HepG2 (cell line): ENCODE measurements around the gene AP4E1. TPM values are rescaled to one million over a fixed set of nuclear protein-coding genes. Genes with fewer than 3 reads are reported as not detected.

Source experiments
- CREBL2 ChIP-seq: sonication (generic); formaldehyde crosslinking; IDR thresholded peaks from 2 replicates; pipeline ENCODE4 v1.8.1; 2023; ENCODE audit warnings: missing genetic modification reagents, mild to moderate bottlenecking, borderline replicate concordance
- FOXC1 ChIP-seq: sonication (generic); formaldehyde crosslinking; IDR thresholded peaks from 2 replicates; pipeline ENCODE4 v1.8.0; 2022; ENCODE audit warnings: mild to moderate bottlenecking, missing genetic modification reagents, borderline replicate concordance
- NAIF1 ChIP-seq: sonication (generic); formaldehyde crosslinking; IDR thresholded peaks from 2 replicates; pipeline ENCODE4 v1.5.0; 2020; ENCODE audit warnings: mild to moderate bottlenecking, missing genetic modification reagents, borderline replicate concordance
- NFYB ChIP-seq: sonication (generic); formaldehyde crosslinking; IDR thresholded peaks from 2 replicates; pipeline ENCODE4 v1.4.0; 2020; ENCODE audit warnings: missing genetic modification reagents
- NONO ChIP-seq, 2 experiments: fragments of 450-650 bp in 1 of 2; sonication (generic) in 1 of 2; formaldehyde crosslinking in 1 of 2; IDR thresholded peaks in 1 of 2; conservative IDR thresholded peaks in 1 of 2; 2 replicates each; pipeline versions ENCODE4 v1.6.1 to v1.8.0; 2017 to 2022; ENCODE audit warnings: mild to moderate bottlenecking in 1 of 2, missing genetic modification reagents in 1 of 2, moderate library complexity in 1 of 2
- NR0B2 ChIP-seq: sonication (generic); formaldehyde crosslinking; IDR thresholded peaks from 2 replicates; pipeline ENCODE4 v1.4.0; 2020; ENCODE audit warnings: mild to moderate bottlenecking, missing genetic modification reagents
- RBFOX2 ChIP-seq: fragments of 200-400 bp; formaldehyde crosslinking; IDR thresholded peaks from 2 replicates; pipeline ENCODE4 v1.6.1; 2017; ENCODE audit warnings: low read depth, mild to moderate bottlenecking, low read length
- SAFB2 ChIP-seq: sonication (generic); formaldehyde crosslinking; IDR thresholded peaks from 2 replicates; pipeline ENCODE4 v1.5.1; 2020; ENCODE audit warnings: missing genetic modification reagents, low read depth, mild to moderate bottlenecking, borderline replicate concordance
- SMC3 ChIP-seq: IDR thresholded peaks from 2 replicates; pipeline ENCODE4 v1.6.1; 2011; ENCODE audit warnings: low read length, improper control_type of control experiment
- ZBTB3 ChIP-seq: sonication (generic); formaldehyde crosslinking; IDR thresholded peaks from 2 replicates; pipeline ENCODE4 v1.4.0; 2020; ENCODE audit warnings: low read depth, mild to moderate bottlenecking, moderate library complexity, missing genetic modification reagents, borderline replicate concordance
- ZBTB34 ChIP-seq: sonication (generic); formaldehyde crosslinking; IDR thresholded peaks from 2 replicates; pipeline ENCODE4 v1.8.0; 2022; ENCODE audit warnings: mild to moderate bottlenecking, missing genetic modification reagents
- ZBTB4 ChIP-seq: sonication (generic); formaldehyde crosslinking; IDR thresholded peaks from 2 replicates; pipeline ENCODE4 v1.4.0; 2020; ENCODE audit warnings: missing genetic modification reagents, mild to moderate bottlenecking, borderline replicate concordance
- ZC3H13 ChIP-seq: sonication (generic); formaldehyde crosslinking; IDR thresholded peaks from 2 replicates; pipeline ENCODE4 v1.8.1; 2023; ENCODE audit warnings: mild to moderate bottlenecking, missing genetic modification reagents, moderate library complexity
- ZFP90 ChIP-seq: sonication (generic); formaldehyde crosslinking; IDR thresholded peaks from 2 replicates; pipeline ENCODE4 v1.8.0; 2022; ENCODE audit warnings: missing genetic modification reagents, mild to moderate bottlenecking, inconsistent platforms, borderline replicate concordance
- ZFYVE20 ChIP-seq: sonication (generic); formaldehyde crosslinking; IDR thresholded peaks from 2 replicates; pipeline ENCODE4 v1.8.0; 2023; ENCODE audit warnings: low read depth, mild to moderate bottlenecking, moderate library complexity, missing genetic modification reagents, borderline replicate concordance
- ZNF124 ChIP-seq: sonication (generic); formaldehyde crosslinking; IDR thresholded peaks from 2 replicates; pipeline ENCODE4 v1.4.0; 2020; ENCODE audit warnings: missing genetic modification reagents
- ZNF253 ChIP-seq: sonication (generic); formaldehyde crosslinking; IDR thresholded peaks from 2 replicates; pipeline ENCODE4 v1.8.0; 2022; ENCODE audit warnings: mild to moderate bottlenecking, missing genetic modification reagents, borderline replicate concordance
- ZNF724P ChIP-seq: sonication (generic); formaldehyde crosslinking; IDR thresholded peaks from 2 replicates; pipeline ENCODE4 v1.8.0; 2022; ENCODE audit warnings: missing genetic modification reagents, borderline replicate concordance
- polyA plus RNA-seq, 8 experiments: library from polyadenylated mRNA; depleted of rRNA in 3 of 8; stranded (reverse) in 7 of 8; unstranded in 1 of 8; fragments of >200 nt; fragmentation: Illumina TruSeq in 4 of 8; extraction: Trizol in 4 of 8; gene quantifications; 2 replicates each; pipeline versions ENCODE4 v1.2.1 to v1.2.3, GENCODE V29; 2011 to 2016; ENCODE audit warnings: low read depth in 4 of 8, missing spikeins in 1 of 8, mixed read lengths in 1 of 8; ENCODE audit not compliant: insufficient read depth in 1 of 8
- total RNA-seq, 5 experiments: library from RNA; depleted of rRNA; stranded (reverse); fragments of >200 nt; fragmentation: Illumina TruSeq; extraction: Trizol; gene quantifications; 2 replicates each; pipeline ENCODE4 v1.2.3, GENCODE V29; 2016; ENCODE audit warnings: low read depth in 1 of 5
- TF ChIP-seq, protein P1 (sequence below): sonication (generic); formaldehyde crosslinking; IDR thresholded peaks from 2 replicates; pipeline ENCODE4 v1.5.0; 2020; ENCODE audit warnings: mild to moderate bottlenecking, missing genetic modification reagents

AP4E1 gene
- total and polyA plus RNA-seq, 2 of the 13 experiments (the other 11 are each of a cell fraction or from before 2014, with no cell fraction given): 2.2 to 7.8 TPM

- TF ChIP-seq NONO (IDR thresholded peaks at IDR 0.05) (no peak), NONO (CRISPR knock-in tag; conservative IDR thresholded peaks at IDR 0.05) (peak; percentile 78), RBFOX2 (peak; percentile 89), NAIF1 (peak; percentile 97), SAFB2 (CRISPR knock-in tag) (peak; percentile 67; the same call in 1 of the 2 replicates), ZFYVE20 (CRISPR knock-in tag) (no peak), NFYB (CRISPR knock-in tag) (0 out of 2 replicates have a peak, but pooled peaks have one; percentile 25), ZNF124 (no peak; the same call in none of the 2 replicates), ZFP90 (CRISPR knock-in tag) (peak; percentile 60; the same call in 1 of the 2 replicates), ZNF253 (CRISPR knock-in tag) (no peak), ZNF724P (CRISPR knock-in tag) (no peak), SMC3 (peak; percentile 66), FOXC1 (CRISPR knock-in tag) (peak; percentile 83; the same call in 1 of the 2 replicates), ZBTB34 (CRISPR knock-in tag) (no peak), ZBTB3 (CRISPR knock-in tag) (peak; percentile 63; the same call in 1 of the 2 replicates), NR0B2 (CRISPR knock-in tag) (0 out of 2 replicates have a peak, but pooled peaks have one; percentile 14), ZC3H13 (no peak), CREBL2 (CRISPR knock-in tag) (no peak; the same call in 1 of the 2 replicates), ZBTB4 (CRISPR knock-in tag) (no peak)
- TF ChIP-seq, protein P1, sequence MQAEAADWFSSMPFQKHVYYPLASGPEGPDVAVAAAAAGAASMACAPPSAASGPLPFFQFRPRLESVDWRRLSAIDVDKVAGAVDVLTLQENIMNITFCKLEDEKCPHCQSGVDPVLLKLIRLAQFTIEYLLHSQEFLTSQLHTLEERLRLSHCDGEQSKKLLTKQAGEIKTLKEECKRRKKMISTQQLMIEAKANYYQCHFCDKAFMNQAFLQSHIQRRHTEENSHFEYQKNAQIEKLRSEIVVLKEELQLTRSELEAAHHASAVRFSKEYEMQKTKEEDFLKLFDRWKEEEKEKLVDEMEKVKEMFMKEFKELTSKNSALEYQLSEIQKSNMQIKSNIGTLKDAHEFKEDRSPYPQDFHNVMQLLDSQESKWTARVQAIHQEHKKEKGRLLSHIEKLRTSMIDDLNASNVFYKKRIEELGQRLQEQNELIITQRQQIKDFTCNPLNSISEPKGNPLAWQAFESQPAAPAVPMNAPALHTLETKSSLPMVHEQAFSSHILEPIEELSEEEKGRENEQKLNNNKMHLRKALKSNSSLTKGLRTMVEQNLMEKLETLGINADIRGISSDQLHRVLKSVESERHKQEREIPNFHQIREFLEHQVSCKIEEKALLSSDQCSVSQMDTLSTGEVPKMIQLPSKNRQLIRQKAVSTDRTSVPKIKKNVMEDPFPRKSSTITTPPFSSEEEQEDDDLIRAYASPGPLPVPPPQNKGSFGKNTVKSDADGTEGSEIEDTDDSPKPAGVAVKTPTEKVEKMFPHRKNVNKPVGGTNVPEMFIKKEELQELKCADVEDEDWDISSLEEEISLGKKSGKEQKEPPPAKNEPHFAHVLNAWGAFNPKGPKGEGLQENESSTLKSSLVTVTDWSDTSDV (CRISPR knock-in tag): no peak
Measured at GRCh38 chr15:50908209-50909009, at the start of gene AP4E1 (continued).
